CD4-positive, alpha-beta T cell treated with Interleukin-10 for 1 hour (primary cell): ENCODE measurements around the gene CCDC57.

Experiments used
- DNase-seq: peaks from one replicate; pipeline ENCODE4 v3.0.0-alpha.2; 2020

CCDC57 gene

GRCh38 chr17:82103553-82104451, 108.8 kb downstream of the CCDC57 start:
- DNase-seq, result no peak

- DNase-seq, result no peak
These were observed 110.6 kb downstream of the CCDC57 start for GRCh38 chr17:82101767-82102679.

GRCh38 chr17:82101301-82101715, 111.3 kb downstream of the CCDC57 start:
- DNase-seq, result no peak

- no peak for DNase-seq
These were observed 111.9 kb downstream of the CCDC57 start for GRCh38 chr17:82100502-82101298.

- no peak for DNase-seq
These were observed 113.5 kb downstream of the CCDC57 start for GRCh38 chr17:82098939-82099763.

- peak; percentile 95 for DNase-seq
These were observed 114.3 kb downstream of the CCDC57 start, which contains the start of gene FASN for GRCh38 chr17:82098169-82098938. TSS of gene FASN (minus strand) at chr17:82098236. CDS start at chr17:82096445, 1,791 bp downstream.

GRCh38 chr17:82097919-82098168, 114.8 kb downstream of the CCDC57 start:
- no peak for DNase-seq

GRCh38 chr17:82097184-82097918, 115.3 kb downstream of the CCDC57 start:
- peak; percentile 31 for DNase-seq

- DNase-seq, result no peak
These were observed 115.9 kb downstream of the CCDC57 start for GRCh38 chr17:82096709-82097183.

- DNase-seq, result no peak
These were observed 116.6 kb downstream of the CCDC57 start for GRCh38 chr17:82095777-82096708.

- no peak for DNase-seq
These were observed 117.5 kb downstream of the CCDC57 start for GRCh38 chr17:82094931-82095776.

- no peak for DNase-seq
These were observed 119.5 kb downstream of the CCDC57 start for GRCh38 chr17:82092995-82093751.

GRCh38 chr17:82092628-82092994, 120.0 kb downstream of the CCDC57 start:
- no peak for DNase-seq

GRCh38 chr17:82092094-82092586, 120.5 kb downstream of the CCDC57 start:
- DNase-seq, result no peak

- DNase-seq, result no peak
These were observed 121.2 kb downstream of the CCDC57 start for GRCh38 chr17:82091264-82092066.

GRCh38 chr17:82090549-82091263, 121.9 kb downstream of the CCDC57 start:
- no peak for DNase-seq
